RWPE1 (cell line): ENCODE measurements around the gene ARMC5.

Experiments
- CTCF ChIA-PET: fragments of 350-600 bp; sonication (Branson Sonifier 250); formaldehyde crosslinking; extraction: SDS; loops from one replicate; lab custom pipeline; 2021; lab: Yijun Ruan, JAX
- POLR2A ChIA-PET: fragments of 400-600 bp; formaldehyde crosslinking; extraction: SDS; loops from one replicate; lab custom pipeline; 2020; ENCODE audit warnings: antibody characterized with exemption; ENCODE audit not compliant: low non-redundant PET; lab: Yijun Ruan, JAX
- DNase-seq: peaks from one replicate; pipeline ENCODE4 v3.0.0; 2012; ENCODE audit warnings: low spot score
- H3K27ac ChIP-seq: fragments of 450-650 bp; 2 replicates; pipeline ENCODE4 v1.5.1; 2017
- TF ChIP-seq, protein P1 (sequence below): fragments of 450-650 bp; conservative IDR thresholded peaks from 2 replicates; pipeline ENCODE4 v1.5.1; 2017; ENCODE audit warnings: low read depth, mild to moderate bottlenecking

The ARMC5 gene

DNA sequence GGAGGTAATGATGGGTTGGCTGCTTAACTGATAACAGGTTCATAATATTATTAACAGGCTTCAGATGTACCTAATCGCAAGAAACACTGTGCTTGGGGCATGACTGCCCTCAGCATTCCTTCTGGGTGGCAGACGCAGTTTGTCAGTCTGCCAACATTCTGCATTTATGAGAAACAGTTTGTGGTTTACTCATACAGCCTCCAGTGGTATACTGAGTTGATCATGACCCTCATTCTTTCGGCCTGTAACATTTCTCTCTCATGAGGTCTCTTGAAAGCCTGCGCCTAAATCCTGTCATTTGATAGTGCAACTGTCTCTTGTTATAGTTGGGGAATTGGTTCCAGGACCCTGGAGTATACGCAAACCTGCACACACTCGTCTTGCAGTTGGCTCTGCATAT, 53.8 kb downstream of the ARMC5 start:
- TF ChIP-seq, protein P1, sequence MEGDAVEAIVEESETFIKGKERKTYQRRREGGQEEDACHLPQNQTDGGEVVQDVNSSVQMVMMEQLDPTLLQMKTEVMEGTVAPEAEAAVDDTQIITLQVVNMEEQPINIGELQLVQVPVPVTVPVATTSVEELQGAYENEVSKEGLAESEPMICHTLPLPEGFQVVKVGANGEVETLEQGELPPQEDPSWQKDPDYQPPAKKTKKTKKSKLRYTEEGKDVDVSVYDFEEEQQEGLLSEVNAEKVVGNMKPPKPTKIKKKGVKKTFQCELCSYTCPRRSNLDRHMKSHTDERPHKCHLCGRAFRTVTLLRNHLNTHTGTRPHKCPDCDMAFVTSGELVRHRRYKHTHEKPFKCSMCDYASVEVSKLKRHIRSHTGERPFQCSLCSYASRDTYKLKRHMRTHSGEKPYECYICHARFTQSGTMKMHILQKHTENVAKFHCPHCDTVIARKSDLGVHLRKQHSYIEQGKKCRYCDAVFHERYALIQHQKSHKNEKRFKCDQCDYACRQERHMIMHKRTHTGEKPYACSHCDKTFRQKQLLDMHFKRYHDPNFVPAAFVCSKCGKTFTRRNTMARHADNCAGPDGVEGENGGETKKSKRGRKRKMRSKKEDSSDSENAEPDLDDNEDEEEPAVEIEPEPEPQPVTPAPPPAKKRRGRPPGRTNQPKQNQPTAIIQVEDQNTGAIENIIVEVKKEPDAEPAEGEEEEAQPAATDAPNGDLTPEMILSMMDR, result no peak
- POLR2A ChIA-PET, result no interaction called here
- CTCF ChIA-PET, result interaction anchor here (0.7 kb wide), 1 partner anchor 102 kb away, joined by 5 read pairs; no protein-coding TSS in a partner anchor
- no peak overlapping the region for H3K27ac ChIP-seq
- peak; percentile 33 for DNase-seq

DNA sequence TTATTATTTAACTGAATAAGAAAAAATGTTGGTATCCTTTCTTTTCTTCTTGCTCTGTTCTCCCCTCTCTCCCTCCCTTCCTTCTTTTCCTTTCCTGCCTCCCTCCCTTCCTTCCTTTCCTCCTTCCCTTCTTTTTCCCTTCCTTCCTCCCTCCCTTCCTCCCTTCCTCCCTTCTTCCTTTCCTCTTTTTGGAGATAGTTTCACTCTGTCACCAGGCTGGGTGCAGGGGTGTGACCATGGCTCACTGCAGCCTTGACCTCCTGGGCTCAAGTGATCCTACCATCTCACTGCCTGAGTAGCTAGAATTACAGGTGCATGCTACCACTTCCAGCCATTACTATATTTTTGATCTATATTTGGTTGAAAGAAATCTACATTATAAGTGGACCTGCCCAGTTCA, 54.6 kb downstream of the ARMC5 start:
- POLR2A ChIA-PET, result no interaction called here
- CTCF ChIA-PET, result interaction anchor here (0.7 kb wide), 1 partner anchor 102 kb away, joined by 5 read pairs; no protein-coding TSS in a partner anchor

More for the DNA sequence above, 54.6 kb downstream of the ARMC5 start:
- no peak for DNase-seq
- TF ChIP-seq, protein P1, result no peak
- H3K27ac ChIP-seq, result no peak overlapping the region
